Fibroblast of mammary gland (primary cell): Measurements from ENCODE around the gene CD55.

ENCODE experiments used
- DNase-seq: peaks from one replicate; pipeline ENCODE4 v3.0.0-alpha.2; 2010; ENCODE audit warnings: low read depth
- H3K4me3 ChIP-seq: 2 replicates; pipeline ENCODE4 v1.5.1; 2011; ENCODE audit warnings: low read depth, mild to moderate bottlenecking, low read length, moderate library complexity; ENCODE audit not compliant: control insufficient read depth
- TF ChIP-seq, protein P1 (sequence below): conservative IDR thresholded peaks from 2 replicates; pipeline ENCODE4 v1.5.1; 2011; ENCODE audit warnings: low read depth, low read length, inconsistent platforms; ENCODE audit not compliant: control insufficient read depth, insufficient read depth

The CD55 gene

DNA sequence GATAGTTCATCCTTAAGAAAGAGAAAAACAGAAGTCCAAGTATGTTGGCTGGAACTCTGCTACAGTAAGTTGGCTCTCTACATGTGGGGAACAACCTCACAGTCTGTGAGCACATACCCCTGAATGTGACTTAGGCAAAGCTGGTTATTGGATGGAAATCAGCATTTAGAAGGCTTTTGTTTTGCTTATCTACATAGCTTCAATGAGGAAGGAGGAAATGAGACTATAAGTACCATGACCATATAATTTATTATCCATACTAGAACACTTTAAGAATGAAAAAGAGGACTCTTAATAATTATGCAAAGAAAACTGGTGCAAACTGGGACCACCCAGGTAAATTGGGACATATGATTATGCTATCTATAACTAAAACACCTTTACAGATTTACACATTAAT is 31.7 kb upstream of the CD55 start:
- TF ChIP-seq, protein P1, sequence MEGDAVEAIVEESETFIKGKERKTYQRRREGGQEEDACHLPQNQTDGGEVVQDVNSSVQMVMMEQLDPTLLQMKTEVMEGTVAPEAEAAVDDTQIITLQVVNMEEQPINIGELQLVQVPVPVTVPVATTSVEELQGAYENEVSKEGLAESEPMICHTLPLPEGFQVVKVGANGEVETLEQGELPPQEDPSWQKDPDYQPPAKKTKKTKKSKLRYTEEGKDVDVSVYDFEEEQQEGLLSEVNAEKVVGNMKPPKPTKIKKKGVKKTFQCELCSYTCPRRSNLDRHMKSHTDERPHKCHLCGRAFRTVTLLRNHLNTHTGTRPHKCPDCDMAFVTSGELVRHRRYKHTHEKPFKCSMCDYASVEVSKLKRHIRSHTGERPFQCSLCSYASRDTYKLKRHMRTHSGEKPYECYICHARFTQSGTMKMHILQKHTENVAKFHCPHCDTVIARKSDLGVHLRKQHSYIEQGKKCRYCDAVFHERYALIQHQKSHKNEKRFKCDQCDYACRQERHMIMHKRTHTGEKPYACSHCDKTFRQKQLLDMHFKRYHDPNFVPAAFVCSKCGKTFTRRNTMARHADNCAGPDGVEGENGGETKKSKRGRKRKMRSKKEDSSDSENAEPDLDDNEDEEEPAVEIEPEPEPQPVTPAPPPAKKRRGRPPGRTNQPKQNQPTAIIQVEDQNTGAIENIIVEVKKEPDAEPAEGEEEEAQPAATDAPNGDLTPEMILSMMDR, result no peak
- DNase-seq, result no peak
- H3K4me3 ChIP-seq, result no peak overlapping the region

DNA sequence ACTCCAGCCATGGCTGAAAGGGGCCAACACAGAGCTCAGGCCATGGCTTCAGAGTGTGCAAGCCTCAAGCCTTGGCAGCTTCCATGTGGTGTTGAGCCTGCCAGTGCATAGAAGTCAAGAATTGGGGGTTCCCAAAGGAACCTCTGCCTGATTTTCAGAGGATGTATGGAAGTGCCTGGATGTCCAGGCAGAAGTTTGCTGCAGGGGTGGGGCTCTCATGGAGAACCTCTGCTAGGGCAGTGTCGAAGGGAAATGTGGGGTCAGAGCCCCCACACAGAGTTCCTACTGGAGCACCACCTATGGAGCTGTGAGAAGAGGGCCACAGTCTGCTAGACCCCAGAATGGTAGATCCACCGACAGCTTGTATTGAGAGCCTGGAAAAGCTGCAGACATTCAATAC is 29.8 kb upstream of the CD55 start:
- no peak for DNase-seq
- TF ChIP-seq, protein P1, result no peak
- H3K4me3 ChIP-seq, result no peak overlapping the region

DNA sequence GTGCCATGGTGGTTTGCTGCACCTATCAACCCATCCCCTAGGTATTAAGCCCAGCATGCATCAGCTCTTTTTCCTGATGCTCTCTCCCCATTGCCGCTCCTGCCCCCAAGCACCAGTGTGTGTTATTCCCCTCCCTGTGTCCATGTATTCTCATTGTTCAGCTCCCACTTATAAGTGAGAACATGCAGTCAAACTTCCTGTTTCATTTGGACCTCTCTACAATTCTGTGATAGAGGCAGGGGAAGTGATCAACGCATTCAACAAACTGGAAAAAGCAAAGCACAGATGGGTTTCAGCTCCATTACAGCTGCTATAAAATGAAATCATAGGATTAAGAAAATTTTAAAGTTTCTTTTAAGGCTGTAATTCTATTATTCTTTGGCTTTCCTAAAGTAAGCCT is 23.3 kb upstream of the CD55 start:
- DNase-seq, result no peak
- TF ChIP-seq, protein P1, result no peak
- H3K4me3 ChIP-seq, result no peak overlapping the region

DNA sequence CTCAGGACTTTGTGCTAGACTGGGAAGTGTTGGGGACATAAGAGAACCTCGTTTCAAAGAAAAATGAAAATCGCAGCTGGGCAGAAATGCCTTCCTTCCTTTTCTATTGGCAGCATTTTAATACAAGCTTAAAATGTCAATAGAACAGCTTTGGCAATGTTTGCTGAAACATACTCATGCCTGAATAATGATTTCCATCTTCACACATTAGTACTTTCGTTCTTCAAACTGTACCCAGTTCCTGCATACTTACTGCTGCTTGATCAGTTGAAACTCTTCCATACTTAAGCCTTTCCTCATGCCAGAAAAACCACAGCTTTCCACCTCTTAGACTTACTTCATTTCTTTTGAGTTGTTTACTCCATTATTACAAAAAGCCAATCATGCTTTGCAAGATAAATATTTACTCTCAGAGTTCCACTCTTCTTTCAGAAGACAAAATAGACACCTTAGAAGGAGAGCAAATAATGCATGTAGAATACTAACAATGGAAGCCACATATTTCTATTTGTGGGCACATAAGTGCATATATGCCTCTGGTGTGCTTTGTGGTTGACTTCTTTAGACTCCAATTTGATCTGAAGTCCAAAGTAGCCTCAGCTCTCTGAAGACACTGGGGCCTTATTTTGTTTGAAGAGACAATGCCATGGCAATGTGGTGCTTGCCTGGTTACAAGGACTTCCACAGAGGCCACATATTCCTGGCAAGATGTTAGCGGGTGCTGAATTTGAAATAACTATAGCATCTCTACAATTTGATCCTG is 22.7 kb upstream of the CD55 start:
- no peak for DNase-seq
- TF ChIP-seq, protein P1, result no peak
- no peak overlapping the region for H3K4me3 ChIP-seq

DNA sequence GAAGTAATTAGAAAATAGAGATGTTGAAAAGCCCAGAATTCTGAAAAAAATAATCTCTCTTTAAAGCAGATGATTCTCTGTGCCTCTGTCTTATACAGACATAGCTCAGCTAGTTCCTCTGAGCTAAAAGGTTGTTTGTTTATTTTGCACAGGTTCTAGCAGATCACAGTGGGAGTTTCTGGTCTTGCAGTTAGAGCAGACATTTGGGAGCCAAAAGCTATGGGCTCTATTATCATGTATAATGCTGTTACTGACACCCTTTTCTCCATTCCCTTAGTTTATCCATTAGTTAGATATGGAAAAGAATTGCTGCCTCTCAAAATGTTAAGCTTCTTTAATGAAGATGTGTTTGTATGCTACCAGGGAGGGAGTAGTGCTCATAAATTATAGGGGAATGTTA is 20.5 kb upstream of the CD55 start:
- TF ChIP-seq, protein P1, result no peak
- DNase-seq, result no peak
- no peak overlapping the region for H3K4me3 ChIP-seq

DNA sequence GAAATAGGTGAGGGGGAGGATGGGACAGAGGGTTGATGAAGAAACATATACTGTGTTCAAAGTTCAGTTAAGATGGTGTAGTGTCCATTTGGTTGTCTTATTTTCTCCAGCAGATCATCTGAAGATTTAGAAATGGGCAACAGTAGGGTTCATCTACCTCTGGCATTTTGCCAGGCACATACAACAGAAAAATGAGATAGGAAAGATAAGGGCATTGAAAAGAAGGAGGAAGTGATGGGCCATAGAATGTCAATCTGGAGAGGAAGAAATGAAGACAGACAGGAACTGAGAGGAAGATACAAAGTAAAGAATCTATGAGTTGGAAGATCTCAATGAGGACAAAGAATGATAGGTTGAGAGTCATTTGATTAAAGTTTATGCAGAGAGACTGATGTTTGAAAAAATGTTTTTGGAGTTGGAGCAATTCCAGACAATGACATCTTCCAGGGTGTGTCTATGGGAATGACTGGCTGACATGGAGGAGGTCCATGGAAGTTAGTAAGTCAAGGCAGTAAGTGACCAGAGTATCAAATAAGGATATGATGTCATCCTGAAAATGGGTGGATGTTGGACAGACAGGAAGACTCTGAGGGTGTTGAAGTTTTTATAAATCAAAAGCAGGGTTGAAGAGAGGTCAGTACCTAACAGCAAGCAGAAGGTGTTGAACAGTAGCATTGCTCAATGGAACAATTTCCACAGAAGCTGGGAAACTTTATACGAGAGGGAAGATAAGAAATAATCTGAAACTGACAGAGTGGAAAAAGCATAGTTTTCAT is 18.7 kb upstream of the CD55 start:
- TF ChIP-seq, protein P1, result no peak
- no peak overlapping the region for H3K4me3 ChIP-seq
- peak; percentile 38 for DNase-seq
